Activated naive CD8-positive, alpha-beta T cell treated with anti-CD3 and anti-CD28 coated beads for 36 hours (primary cell): ENCODE data around the gene SMC3. TPM values are rescaled to one million over a fixed set of nuclear protein-coding genes. Genes with fewer than 3 reads are reported as not detected.

ENCODE experiments used
- DNase-seq: peaks from one replicate; pipeline ENCODE4 v3.0.0; 2021
- H3K27ac Mint-ChIP-seq: one replicate; pipeline ENCODE4 v1.8.0; 2022; ENCODE audit warnings: mild to moderate bottlenecking, moderate library complexity, mixed read lengths
- H3K27me3 Mint-ChIP-seq: one replicate; pipeline ENCODE4 v1.8.0; 2022; ENCODE audit warnings: mild to moderate bottlenecking, mixed read lengths
- H3K36me3 Mint-ChIP-seq: one replicate; pipeline ENCODE4 v1.8.0; 2021; ENCODE audit warnings: mild to moderate bottlenecking, mixed read lengths
- H3K4me1 Mint-ChIP-seq: one replicate; pipeline ENCODE4 v1.8.0; 2021; ENCODE audit warnings: mixed read lengths
- H3K4me3 Mint-ChIP-seq: one replicate; pipeline ENCODE4 v1.8.0; 2022; ENCODE audit warnings: mild to moderate bottlenecking, moderate library complexity, mixed read lengths
- H3K9me3 Mint-ChIP-seq: one replicate; pipeline ENCODE4 v1.8.0; 2022; ENCODE audit warnings: mixed read lengths
- total RNA-seq, 2 experiments: library from RNA; stranded (reverse); gene quantifications; one replicate each; pipeline ENCODE4 v1.2.3, GENCODE V29; 2021

The SMC3 gene
- total RNA-seq, 2 experiments from 2014 or later: 75.6 to 76.5 TPM

DNA sequence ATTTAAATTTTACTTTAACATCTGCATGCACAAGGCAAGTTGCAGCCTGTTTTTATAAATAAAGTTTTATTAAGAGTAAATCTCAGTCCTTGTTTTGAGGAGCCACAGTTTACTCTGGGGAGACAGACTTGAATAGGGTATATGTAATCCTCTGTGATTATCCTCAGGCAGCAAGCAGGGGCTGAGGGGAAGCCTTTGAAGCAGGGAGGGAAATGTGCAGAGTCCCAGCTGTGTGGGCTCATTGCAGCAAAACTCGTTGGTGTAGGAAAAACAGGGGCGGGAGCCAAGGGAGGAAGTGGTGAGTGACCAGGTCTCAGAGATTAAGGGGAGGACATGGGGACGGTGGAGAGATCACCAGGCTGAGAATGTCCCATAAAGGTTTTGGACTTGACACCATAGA lies 34.3 kb upstream of the SMC3 start:
- DNase-seq: no peak
- H3K36me3 Mint-ChIP-seq: no peaks in the 10 kb centered on the region
- H3K27me3 Mint-ChIP-seq: peaks cover 7% of the 10 kb centered on the region
- H3K4me3 Mint-ChIP-seq: no peak overlapping the region
- peaks cover 62% of the 10 kb centered on the region for H3K4me1 Mint-ChIP-seq
- no peaks in the 10 kb centered on the region for H3K9me3 Mint-ChIP-seq
- H3K27ac Mint-ChIP-seq: peak overlapping the region; percentile 21

DNA sequence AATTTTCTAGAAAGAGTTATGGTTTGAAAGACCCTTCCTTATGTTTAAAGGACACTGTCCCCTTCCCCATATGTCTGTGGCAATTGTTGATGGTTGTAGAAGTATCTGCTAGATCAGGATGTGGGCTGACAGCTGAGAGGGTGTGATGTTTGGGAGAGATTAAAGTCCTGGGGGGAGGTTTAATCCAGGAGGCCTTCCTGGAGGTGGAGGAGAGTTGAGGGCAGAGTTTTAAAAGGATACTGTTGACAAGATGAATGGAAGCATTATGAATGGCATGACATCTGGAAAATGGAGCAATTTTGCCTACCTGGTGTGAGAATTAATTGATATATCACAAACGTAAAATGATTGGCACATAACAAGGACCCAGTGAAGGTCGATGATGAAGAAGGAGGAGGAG lies 32.9 kb upstream of the SMC3 start:
- DNase-seq: no peak
- Mint-ChIP-seq H3K4me3 (peak overlapping the region; percentile 6), H3K9me3 (no peaks in the 10 kb centered on the region), H3K27me3 (peaks cover 7% of the 10 kb centered on the region), H3K36me3 (no peaks in the 10 kb centered on the region), H3K27ac (peak overlapping the region; percentile 30), H3K4me1 (peaks cover 54% of the 10 kb centered on the region)

DNA sequence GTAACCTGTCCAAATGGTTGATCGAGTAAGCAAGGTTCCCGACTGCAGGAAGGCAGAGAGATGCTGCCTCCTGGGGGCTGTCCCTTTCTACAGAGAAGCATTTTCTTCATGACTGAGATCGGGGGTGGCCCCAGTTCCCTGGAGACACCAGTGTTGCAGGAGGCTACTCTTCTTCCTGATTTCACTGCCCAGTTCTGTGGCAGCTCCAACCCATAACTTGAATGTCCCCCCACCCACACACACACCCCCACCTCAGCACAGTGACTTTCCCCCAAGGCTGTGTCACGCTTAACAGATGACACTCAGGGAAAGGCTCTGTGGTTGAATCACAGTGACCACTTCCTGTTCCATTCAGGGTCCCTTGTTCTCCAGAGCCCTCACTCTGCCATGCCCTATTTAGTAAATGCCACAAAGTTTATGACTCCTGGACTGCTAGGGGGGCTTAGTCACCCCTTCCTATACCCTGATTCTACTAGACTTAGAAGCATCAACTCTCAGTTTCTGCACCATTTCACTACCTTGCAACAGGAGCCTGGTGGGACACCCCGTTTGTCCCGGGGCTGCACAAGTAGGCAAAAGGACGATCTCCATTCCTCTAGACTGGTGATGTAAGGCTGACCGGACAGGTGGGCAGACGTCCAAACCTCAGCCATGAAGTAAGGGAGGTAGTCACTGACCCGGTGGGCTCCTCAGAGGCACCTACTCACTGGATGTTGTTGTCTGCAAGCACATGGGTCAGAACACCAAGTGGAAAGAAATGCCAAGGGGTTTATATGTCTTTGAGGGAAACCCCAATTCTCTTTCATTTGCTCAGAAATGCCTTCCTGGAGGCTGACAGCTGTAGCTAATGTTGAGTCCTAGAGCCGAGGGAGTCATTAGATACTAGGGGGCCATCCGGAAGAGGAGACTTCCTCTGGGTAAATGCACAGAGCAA lies 31.3 kb upstream of the SMC3 start:
- Mint-ChIP-seq H3K27ac (peak overlapping the region; percentile 85), H3K4me3 (peak overlapping the region; percentile 33), H3K4me1 (peaks cover 51% of the 10 kb centered on the region), H3K9me3 (no peaks in the 10 kb centered on the region), H3K36me3 (no peaks in the 10 kb centered on the region), H3K27me3 (peaks cover 4% of the 10 kb centered on the region)
- DNase-seq: peak; percentile 82

DNA sequence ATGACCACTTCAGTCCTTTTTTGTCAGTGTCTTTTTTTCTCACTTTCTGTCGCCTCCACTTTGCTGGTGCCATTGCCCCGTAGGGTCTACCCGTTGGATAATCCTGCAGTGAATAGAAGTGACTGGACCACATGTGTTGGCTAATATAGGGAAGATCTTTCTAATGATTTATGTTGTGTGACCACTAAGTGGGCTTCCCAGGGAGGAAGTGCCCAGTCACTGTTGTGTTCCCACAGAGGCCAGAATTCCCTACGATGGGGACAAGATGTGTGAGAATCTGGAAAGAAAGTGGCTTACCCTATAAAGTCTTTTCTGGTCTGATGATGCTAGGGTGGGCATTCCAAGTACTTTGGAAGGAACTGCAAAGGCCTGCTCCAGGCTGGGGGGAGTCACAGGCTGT lies 28.4 kb upstream of the SMC3 start:
- H3K36me3 Mint-ChIP-seq: no peaks in the 10 kb centered on the region
- H3K9me3 Mint-ChIP-seq: no peaks in the 10 kb centered on the region
- H3K27ac Mint-ChIP-seq: no peak overlapping the region
- H3K4me3 Mint-ChIP-seq: no peak overlapping the region
- H3K4me1 Mint-ChIP-seq: peaks cover 48% of the 10 kb centered on the region
- H3K27me3 Mint-ChIP-seq: no peaks in the 10 kb centered on the region
- DNase-seq: no peak

- no peaks in the 10 kb centered on the region for H3K9me3 Mint-ChIP-seq
Measured at GRCh38 chr10:110540031-110540430, 27.5 kb upstream of the SMC3 start.

GRCh38 chr10:110544958-110545537 lies 22.4 kb upstream of the SMC3 start:
- H3K9me3 Mint-ChIP-seq: no peaks in the 10 kb centered on the region
- H3K27ac Mint-ChIP-seq: no peak overlapping the region
- no peak for DNase-seq
- peaks cover 19% of the 10 kb centered on the region for H3K4me1 Mint-ChIP-seq
- H3K4me3 Mint-ChIP-seq: no peak overlapping the region
- H3K36me3 Mint-ChIP-seq: no peaks in the 10 kb centered on the region
- H3K27me3 Mint-ChIP-seq: peaks cover 11% of the 10 kb centered on the region

More at GRCh38 chr10:110540031-110540430, 27.5 kb upstream of the SMC3 start:
- no peak for DNase-seq
- H3K4me1 Mint-ChIP-seq: peaks cover 40% of the 10 kb centered on the region
- no peaks in the 10 kb centered on the region for H3K36me3 Mint-ChIP-seq
- H3K27me3 Mint-ChIP-seq: no peaks in the 10 kb centered on the region
- H3K27ac Mint-ChIP-seq: peak overlapping the region; percentile 11
- H3K4me3 Mint-ChIP-seq: no peak overlapping the region

DNA sequence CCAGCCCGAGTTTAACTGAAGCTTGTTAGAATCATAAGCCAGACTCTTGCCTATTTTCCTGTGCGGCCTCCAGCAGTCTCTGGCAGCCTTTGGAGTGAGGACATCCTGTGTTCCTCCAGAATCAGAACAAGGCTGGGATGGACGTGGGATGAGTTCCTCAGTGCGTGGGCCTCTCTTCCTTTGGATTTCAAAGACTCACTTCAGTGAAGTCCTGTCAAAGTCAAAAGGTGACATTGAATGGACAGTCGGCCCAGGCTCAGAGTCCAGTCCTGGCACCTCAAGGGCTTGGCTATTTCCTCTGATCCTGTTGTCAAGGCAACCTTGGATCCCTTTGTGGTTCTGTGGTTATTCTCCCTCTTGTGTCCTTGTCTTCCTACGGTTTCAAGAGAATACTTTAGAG lies 21.4 kb upstream of the SMC3 start:
- H3K27ac Mint-ChIP-seq: no peak overlapping the region
- H3K9me3 Mint-ChIP-seq: no peaks in the 10 kb centered on the region
- H3K27me3 Mint-ChIP-seq: peaks cover 11% of the 10 kb centered on the region
- H3K36me3 Mint-ChIP-seq: no peaks in the 10 kb centered on the region
- DNase-seq: no peak
- no peak overlapping the region for H3K4me3 Mint-ChIP-seq
- H3K4me1 Mint-ChIP-seq: peaks cover 14% of the 10 kb centered on the region

- no peak overlapping the region for H3K4me3 Mint-ChIP-seq
Measured at GRCh38 chr10:110546499-110547110, 20.9 kb upstream of the SMC3 start.

GRCh38 chr10:110547139-110547761 lies 20.2 kb upstream of the SMC3 start:
- H3K27me3 Mint-ChIP-seq: peaks cover 21% of the 10 kb centered on the region

More at GRCh38 chr10:110546499-110547110, 20.9 kb upstream of the SMC3 start:
- Mint-ChIP-seq H3K4me1 (peaks cover 14% of the 10 kb centered on the region), H3K27ac (no peak overlapping the region), H3K9me3 (no peaks in the 10 kb centered on the region), H3K27me3 (peaks cover 15% of the 10 kb centered on the region), H3K36me3 (no peaks in the 10 kb centered on the region)
- no peak for DNase-seq

DNA sequence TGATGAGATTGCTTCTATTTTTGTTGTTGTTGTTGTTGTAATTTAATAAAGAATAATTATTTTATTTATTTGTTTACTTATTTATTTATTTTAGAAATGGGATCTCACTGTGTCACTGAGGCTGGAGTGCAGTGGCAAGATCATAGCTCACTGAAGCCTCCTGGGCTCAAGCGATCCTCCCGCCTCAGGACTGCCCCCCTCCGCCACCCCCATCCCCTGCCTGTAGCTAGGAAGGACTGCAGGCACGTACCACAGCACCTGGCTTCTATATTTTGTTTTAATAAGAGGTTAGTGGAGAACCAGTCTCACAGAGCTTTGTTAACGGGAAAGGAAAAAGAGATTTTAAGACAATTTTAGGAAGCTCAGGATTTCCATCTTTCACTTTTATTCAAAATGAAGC lies 19.5 kb upstream of the SMC3 start:
- H3K36me3 Mint-ChIP-seq: no peaks in the 10 kb centered on the region
- no peak overlapping the region for H3K4me3 Mint-ChIP-seq
- no peak for DNase-seq
- H3K27ac Mint-ChIP-seq: no peak overlapping the region
- peaks cover 26% of the 10 kb centered on the region for H3K27me3 Mint-ChIP-seq
- no peaks in the 10 kb centered on the region for H3K9me3 Mint-ChIP-seq
- H3K4me1 Mint-ChIP-seq: peaks cover 14% of the 10 kb centered on the region

More at GRCh38 chr10:110547139-110547761, 20.2 kb upstream of the SMC3 start:
- H3K4me1 Mint-ChIP-seq: peaks cover 14% of the 10 kb centered on the region
- H3K9me3 Mint-ChIP-seq: no peaks in the 10 kb centered on the region
- H3K4me3 Mint-ChIP-seq: no peak overlapping the region
- H3K36me3 Mint-ChIP-seq: no peaks in the 10 kb centered on the region
- no peak for DNase-seq
- H3K27ac Mint-ChIP-seq: no peak overlapping the region

DNA sequence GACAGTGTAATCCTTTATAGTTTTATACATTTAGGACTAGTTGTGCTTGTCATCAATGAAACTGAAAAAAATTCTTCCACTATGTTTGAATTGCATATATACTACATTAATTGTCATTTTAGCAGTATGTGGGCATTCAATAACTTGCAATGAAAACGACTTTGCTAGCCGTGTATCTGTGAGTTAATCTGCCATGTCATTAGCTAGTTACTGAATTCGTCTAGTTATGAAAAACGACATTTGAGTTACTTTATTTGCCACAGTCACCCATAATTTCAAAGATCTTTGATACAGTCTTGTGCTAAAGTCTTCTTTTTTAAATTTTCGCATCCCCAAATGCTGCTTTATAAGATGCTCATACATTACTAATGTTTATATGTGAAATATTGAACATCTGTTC lies 18.3 kb upstream of the SMC3 start:
- H3K36me3 Mint-ChIP-seq: no peaks in the 10 kb centered on the region
- H3K4me3 Mint-ChIP-seq: no peak overlapping the region
- H3K27me3 Mint-ChIP-seq: peaks cover 26% of the 10 kb centered on the region
- H3K27ac Mint-ChIP-seq: no peak overlapping the region
- DNase-seq: no peak
- no peaks in the 10 kb centered on the region for H3K9me3 Mint-ChIP-seq
- H3K4me1 Mint-ChIP-seq: peaks cover 14% of the 10 kb centered on the region

GRCh38 chr10:110553905-110554304 lies 13.6 kb upstream of the SMC3 start:
- peaks cover 16% of the 10 kb centered on the region for H3K27me3 Mint-ChIP-seq
- peaks cover 2% of the 10 kb centered on the region for H3K4me1 Mint-ChIP-seq
- no peaks in the 10 kb centered on the region for H3K9me3 Mint-ChIP-seq

DNA sequence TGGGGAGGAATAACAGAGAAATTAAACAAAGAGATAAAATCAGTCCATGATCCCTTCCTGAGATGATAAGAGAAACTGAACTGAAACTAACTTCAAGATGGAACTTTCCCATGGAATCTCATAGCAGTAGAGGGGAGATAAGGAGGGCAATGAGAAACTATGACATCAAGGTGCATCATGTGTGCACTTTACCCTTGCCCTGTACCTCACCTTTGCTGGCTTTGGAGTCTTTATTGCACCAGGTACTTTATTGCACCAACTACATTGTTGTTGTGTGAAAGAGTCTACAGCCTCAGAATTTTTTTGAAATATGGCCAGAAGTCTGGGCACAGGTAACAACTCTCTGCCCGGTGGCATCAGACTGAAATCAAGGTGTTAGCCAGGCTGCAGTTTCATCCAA lies 11.2 kb upstream of the SMC3 start:
- H3K9me3 Mint-ChIP-seq: no peaks in the 10 kb centered on the region
- no peaks in the 10 kb centered on the region for H3K36me3 Mint-ChIP-seq
- DNase-seq: no peak
- peaks cover 2% of the 10 kb centered on the region for H3K4me1 Mint-ChIP-seq
- no peak overlapping the region for H3K4me3 Mint-ChIP-seq
- H3K27me3 Mint-ChIP-seq: peaks cover 17% of the 10 kb centered on the region
- no peak overlapping the region for H3K27ac Mint-ChIP-seq

More at GRCh38 chr10:110553905-110554304, 13.6 kb upstream of the SMC3 start:
- no peak overlapping the region for H3K27ac Mint-ChIP-seq
- H3K4me3 Mint-ChIP-seq: no peak overlapping the region
- H3K36me3 Mint-ChIP-seq: no peaks in the 10 kb centered on the region
- no peak for DNase-seq

GRCh38 chr10:110556969-110557601 lies 10.4 kb upstream of the SMC3 start:
- peaks cover 10% of the 10 kb centered on the region for H3K27me3 Mint-ChIP-seq
- no peaks in the 10 kb centered on the region for H3K9me3 Mint-ChIP-seq
- no peak overlapping the region for H3K4me3 Mint-ChIP-seq
- no peaks in the 10 kb centered on the region for H3K36me3 Mint-ChIP-seq
- peaks cover 2% of the 10 kb centered on the region for H3K4me1 Mint-ChIP-seq
- no peak overlapping the region for H3K27ac Mint-ChIP-seq
- DNase-seq: peak; percentile 55
